K562 (cell line): ENCODE measurements around the gene LAIR1. TPM values are rescaled to one million over a fixed set of nuclear protein-coding genes. Genes with fewer than 3 reads are reported as not detected.
A peak's percentile ranks its signal among the peaks of the same experiment; 100 is the strongest.

Source experiments
- ATAC-seq: fragments of 200-7000 bp; cut with Tn5 transposase; 3 replicates; pipeline ENCODE4 v1.9.1; 2020; ENCODE audit warnings: moderate library complexity
- BruUV-seq: library from RNA; stranded (reverse); fragments of 400-500 nt; replicated peaks from 2 replicates; lab custom pipeline; 2021; lab: Mats Ljungman, UMichigan
- CTCF ChIA-PET: fragments of 300-600 bp; formaldehyde crosslinking; extraction: SDS; loops from one replicate; lab custom pipeline; 2021; ENCODE audit warnings: low intra/inter-chr PET ratio; lab: Yijun Ruan, JAX
- POLR2A ChIA-PET: fragments of 300-600, 350-650 bp; sonication (Branson Sonifier 250); formaldehyde crosslinking; extraction: SDS; loops from one replicate; lab custom pipeline; 2021; ENCODE audit warnings: antibody characterized with exemption, inconsistent platforms; lab: Yijun Ruan, JAX
- DNase-seq, 4 experiments: peaks; one replicate each; pipeline versions ENCODE4 v3.0.0 to v3.0.0-alpha.2; 2011 to 2018; ENCODE audit warnings: low spot score in 3 of 4, mixed read lengths in 3 of 4; ENCODE audit errors: extremely low read depth in 1 of 4
- FAIRE-seq: peaks from 2 replicates; lab custom pipeline; 2011; peaks lifted over from hg19 to GRCh38; lab: Jason Lieb, UNC
- H2AFZ ChIP-seq: 2 replicates; pipeline ENCODE4 v1.6.0; 2011; ENCODE audit warnings: low read depth, low read length, control low read depth, inconsistent platforms
- H3K27ac ChIP-seq: fragments of 200-600 bp; 3 replicates; pipeline ENCODE4 v1.8.0; 2011; ENCODE audit warnings: low read depth, mild to moderate bottlenecking, control low read depth, inconsistent platforms, low read length, moderate library complexity, mixed read lengths; ENCODE audit errors: extremely low read depth
- H3K27me3 ChIP-seq, 2 experiments: fragments of 300-600 bp in 1 of 2; 2 replicates in 1 of 2; 3 replicates in 1 of 2; pipeline versions ENCODE4 v1.6.0 to v1.8.0; 2011; ENCODE audit warnings: inconsistent platforms in 2 of 2, low read length in 2 of 2, mild to moderate bottlenecking in 1 of 2, mixed read lengths in 1 of 2, moderate library complexity in 1 of 2; ENCODE audit not compliant: control insufficient read depth in 2 of 2, insufficient read depth in 2 of 2
- H3K36me3 ChIP-seq: fragments of 300-600 bp; 3 replicates; pipeline ENCODE4 v1.8.0; 2011; ENCODE audit warnings: mild to moderate bottlenecking, low read length, inconsistent platforms; ENCODE audit not compliant: control insufficient read depth, insufficient read depth
- H3K4me1 ChIP-seq, 2 experiments: fragments of 200-600 bp in 1 of 2; replicated peaks in 1 of 2; 2 replicates in 1 of 2; 3 replicates in 1 of 2; pipeline versions ENCODE4 v1.5.1 to v1.8.0; 2011; ENCODE audit warnings: inconsistent platforms in 2 of 2, low read length in 2 of 2, mild to moderate bottlenecking in 1 of 2, mixed read lengths in 1 of 2, moderate library complexity in 1 of 2; ENCODE audit not compliant: control insufficient read depth in 2 of 2, insufficient read depth in 2 of 2
- H3K4me2 ChIP-seq: 2 replicates; pipeline ENCODE4 v1.6.1; 2011; ENCODE audit warnings: low read length, control low read depth, inconsistent platforms, mixed read lengths; ENCODE audit not compliant: insufficient read depth
- H3K4me3 ChIP-seq: fragments of 200-600 bp; sonication (generic), shearing (Covaris generic); 2 replicates; pipeline ENCODE4 v1.5.1; 2016; ENCODE audit warnings: control low read depth, inconsistent platforms
- H3K79me2 ChIP-seq: fragments of 200-600 bp; 3 replicates; pipeline ENCODE4 v1.8.0; 2011; ENCODE audit warnings: low read length, inconsistent platforms; ENCODE audit not compliant: control insufficient read depth, insufficient read depth
- H3K9ac ChIP-seq, 2 experiments: 2 replicates each; pipeline versions ENCODE4 v1.6.0 to v1.6.1; 2011; ENCODE audit warnings: low read depth in 2 of 2, low read length in 2 of 2, control low read depth in 1 of 2, inconsistent platforms in 1 of 2, mild to moderate bottlenecking in 1 of 2, mixed read lengths in 1 of 2; ENCODE audit not compliant: insufficient read depth in 1 of 2
- H3K9me1 ChIP-seq: one replicate; pipeline ENCODE4 v1.6.0; 2011; ENCODE audit warnings: inconsistent platforms, mild to moderate bottlenecking, low read length, moderate library complexity; ENCODE audit not compliant: control insufficient read depth, insufficient read depth
- H3K9me3 ChIP-seq: replicated peaks from 2 replicates; pipeline ENCODE4 v1.5.1; 2011; ENCODE audit warnings: low read depth, low read length, inconsistent platforms; ENCODE audit not compliant: control insufficient read depth, insufficient read depth
- H4K20me1 ChIP-seq: replicated peaks from 2 replicates; pipeline ENCODE4 v1.6.1; 2011; ENCODE audit warnings: low read length, inconsistent platforms, mixed read lengths; ENCODE audit not compliant: control insufficient read depth, insufficient read depth
- ETV1 ChIP-seq: fragments of 450-650 bp; conservative IDR thresholded peaks from 2 replicates; pipeline ENCODE4 v1.6.1; 2016; ENCODE audit warnings: missing genetic modification characterization, control low read depth, low read depth, missing compliant biosample characterization
- GABPA ChIP-seq: fragments of 200-800 bp; sonication (Bioruptor generic); conservative IDR thresholded peaks from 2 replicates; pipeline ENCODE4 v1.6.1; 2016; ENCODE audit warnings: low read depth, missing genetic modification characterization, missing compliant biosample characterization
- MECOM ChIP-seq: fragments of 250-450 bp; sonication (Bioruptor Pico); IDR thresholded peaks from 2 replicates; pipeline ENCODE4 v1.8.0; 2022; ENCODE audit warnings: inconsistent platforms
- NCOA4 ChIP-seq: fragments of 450-650 bp; IDR thresholded peaks from 2 replicates; pipeline ENCODE4 v1.6.1; 2018; ENCODE audit warnings: mild to moderate bottlenecking; ENCODE audit not compliant: partially characterized antibody
- NR2C1 ChIP-seq, 2 experiments: fragments of 450-650 bp; IDR thresholded peaks; 2 replicates each; pipeline ENCODE4 v1.6.1; 2017; ENCODE audit warnings: mild to moderate bottlenecking in 2 of 2, antibody characterized with exemption in 1 of 2, inconsistent platforms in 1 of 2, missing compliant biosample characterization in 1 of 2, missing genetic modification characterization in 1 of 2
- NR2C2 ChIP-seq, 2 experiments: fragments of 200-800 bp in 1 of 2; sonication (Bioruptor generic) in 1 of 2; sonication (generic) in 1 of 2; formaldehyde crosslinking in 1 of 2; IDR thresholded peaks; 2 replicates each; pipeline versions ENCODE4 v1.6.1 to v1.8.0; 2016 to 2022; ENCODE audit warnings: mild to moderate bottlenecking in 1 of 2, missing compliant biosample characterization in 1 of 2, missing genetic modification characterization in 1 of 2, missing genetic modification reagents in 1 of 2
- ZFX ChIP-seq: sonication (generic); formaldehyde crosslinking; IDR thresholded peaks from 2 replicates; pipeline ENCODE4 v1.8.0; 2022; ENCODE audit warnings: mild to moderate bottlenecking, missing genetic modification reagents, moderate library complexity
- WGBS: fragments of 100-300 bp; shearing (Covaris generic); methylation state at CpG from one replicate; pipeline ENCODE4 v1.1.6; 2016; ENCODE audit warnings: low coverage, mixed read lengths; ENCODE audit not compliant: insufficient coverage; ENCODE audit errors: missing lambda C conversion rate; 5-methylcytosine and 5-hydroxymethylcytosine counted together
- in situ Hi-C: fragments of 300-500 bp; cut with MboI; formaldehyde crosslinking; loops from 4 replicates; pipeline ENCODE4 v1.15.0; 2018; ENCODE audit warnings: inconsistent platforms, mixed read lengths
- intact Hi-C: fragments of 100-400 bp; cut with micrococcal nuclease; formaldehyde crosslinking; loops from 2 replicates; pipeline ENCODE4 v1.14.2; 2022
- polyA plus RNA-seq, 8 experiments: library from polyadenylated mRNA; depleted of rRNA in 4 of 8; stranded (reverse) in 5 of 8; unstranded in 3 of 8; fragments of >200 nt; fragmentation: Nextera tagmentation in 2 of 8; fragmentation: Illumina TruSeq in 1 of 8; extraction: Ambion mirVana in 2 of 8; extraction: Trizol in 1 of 8; gene quantifications; 2 replicates each; pipeline versions ENCODE4 v1.2.1 to v1.2.3, GENCODE V29; 2011 to 2014; ENCODE audit warnings: inconsistent platforms in 1 of 8, missing spikeins in 1 of 8
- total RNA-seq, 7 experiments: library from RNA; depleted of rRNA in 6 of 7; stranded (reverse); fragments of >200 nt in 6 of 7; fragmentation: Illumina TruSeq in 2 of 7; extraction: Trizol in 2 of 7; gene quantifications; 2 replicates each; pipeline versions ENCODE4 v1.2.1 to v1.2.3, GENCODE V29; 2011 to 2021; ENCODE audit warnings: low replicate concordance in 1 of 7
- TF ChIP-seq, protein P1 (sequence below): fragments of 200-800 bp; sonication (Bioruptor generic); IDR thresholded peaks from 2 replicates; pipeline ENCODE4 v1.6.1; 2017; ENCODE audit warnings: missing genetic modification characterization, missing compliant biosample characterization
- TF ChIP-seq, protein P2 (sequence below), 3 experiments: IDR thresholded peaks in 2 of 3; conservative IDR thresholded peaks in 1 of 3; 2 replicates each; pipeline ENCODE4 v1.5.1; 2011 to 2012; ENCODE audit warnings: low read length in 3 of 3, mild to moderate bottlenecking in 3 of 3, control low read depth in 2 of 3, improper control_type of control experiment in 1 of 3, inconsistent platforms in 1 of 3, low read depth in 1 of 3, mixed read lengths in 1 of 3, moderate library complexity in 1 of 3; ENCODE audit not compliant: insufficient read depth in 2 of 3

LAIR1 gene
- total and polyA plus RNA-seq, 9 of the 15 experiments (the other 6 are each of a cell fraction or from before 2014, with no cell fraction given), result 0.12 to 0.54 (median 0.24) TPM; not detected in 6

DNA sequence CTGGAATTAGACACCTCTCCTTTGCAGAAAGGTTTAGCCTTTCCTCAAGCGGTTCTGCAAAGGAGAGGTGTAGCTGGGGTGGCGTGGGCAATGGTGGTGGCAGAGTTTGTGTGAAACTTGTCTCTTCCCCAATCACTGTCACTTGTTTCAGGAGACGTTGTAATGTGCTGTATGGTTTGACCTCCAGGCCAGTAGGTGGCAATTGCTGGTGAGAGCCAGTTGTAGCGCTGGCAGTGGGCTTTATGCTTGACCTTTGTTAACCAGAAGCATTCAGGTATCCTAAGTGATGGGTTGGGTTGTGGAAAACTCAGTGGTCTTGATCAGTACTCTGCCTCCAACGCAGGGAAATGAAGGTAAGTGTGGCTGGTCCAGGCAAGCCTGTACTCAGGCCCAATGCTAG is 39.1 kb downstream of the LAIR1 start (continued):
- TF ChIP-seq GABPA (peak; percentile 33; the same call in 1 of the 2 replicates), NCOA4 (no peak), NR2C1 (IDR thresholded peaks at IDR 0.05) (peak; percentile 55), NR2C1 (tag; IDR thresholded peaks at IDR 0.05) (peak; percentile 45; the same call in 1 of the 2 replicates), ZFX (CRISPR knock-in tag) (no peak), NR2C2 (CRISPR knock-in tag; IDR thresholded peaks at IDR 0.05) (no peak), NR2C2 (tag; IDR thresholded peaks at IDR 0.05) (0 out of 2 replicates have a peak, but pooled peaks have one; percentile 28), MECOM (CRISPR knock-in tag) (no peak), ETV1 (tag) (no peak)
- TF ChIP-seq, protein P1, sequence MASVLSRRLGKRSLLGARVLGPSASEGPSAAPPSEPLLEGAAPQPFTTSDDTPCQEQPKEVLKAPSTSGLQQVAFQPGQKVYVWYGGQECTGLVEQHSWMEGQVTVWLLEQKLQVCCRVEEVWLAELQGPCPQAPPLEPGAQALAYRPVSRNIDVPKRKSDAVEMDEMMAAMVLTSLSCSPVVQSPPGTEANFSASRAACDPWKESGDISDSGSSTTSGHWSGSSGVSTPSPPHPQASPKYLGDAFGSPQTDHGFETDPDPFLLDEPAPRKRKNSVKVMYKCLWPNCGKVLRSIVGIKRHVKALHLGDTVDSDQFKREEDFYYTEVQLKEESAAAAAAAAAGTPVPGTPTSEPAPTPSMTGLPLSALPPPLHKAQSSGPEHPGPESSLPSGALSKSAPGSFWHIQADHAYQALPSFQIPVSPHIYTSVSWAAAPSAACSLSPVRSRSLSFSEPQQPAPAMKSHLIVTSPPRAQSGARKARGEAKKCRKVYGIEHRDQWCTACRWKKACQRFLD (CRISPR knock-in tag), result no peak
- TF ChIP-seq, all 486 proteins: peak for 3

DNA sequence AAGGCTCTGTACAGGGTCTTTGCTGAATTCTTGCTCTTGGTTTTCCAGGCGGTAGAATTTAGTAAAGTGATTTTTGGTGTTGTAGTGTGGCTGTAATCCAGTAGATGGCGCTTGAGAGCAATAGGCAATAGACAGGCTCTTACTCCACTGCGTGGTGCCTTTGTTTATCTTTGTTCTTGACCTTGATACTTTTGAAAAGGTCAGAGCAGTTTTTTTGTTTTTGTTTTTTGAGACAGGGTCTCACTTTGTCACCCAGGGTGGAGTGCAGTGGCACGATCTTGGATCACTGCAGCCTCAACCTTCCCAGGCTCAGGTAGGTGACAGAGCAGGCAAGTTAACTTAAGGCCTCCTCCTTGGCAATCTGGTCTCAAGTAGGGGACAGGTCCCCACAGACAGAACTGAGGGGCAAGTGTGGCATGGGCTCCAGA is 39.5 kb downstream of the LAIR1 start:
- H3K4me2 ChIP-seq, result no peak overlapping the region
- no peak overlapping the region for H3K4me3 ChIP-seq
- ChIA-PET POLR2A (interaction anchor here (1.0 kb wide), 1 partner anchor 12 kb away, joined by 3 read pairs; no protein-coding TSS in a partner anchor), CTCF (interaction anchor here (0.6 to 1.5 kb wide), 2 partner anchors 20 to 66 kb away, joined by 3 to 7 read pairs; no protein-coding TSS in a partner anchor)
- WGBS, result 0% methylated on average over 4 of the region's 4 CpGs
- intact Hi-C loops, result loop anchor here (2.0 kb wide), 2 partner anchors 30 to 66 kb away; no protein-coding TSS in a partner anchor
- no peak overlapping the region for H3K27ac ChIP-seq
- no peaks in the 10 kb centered on the region for H3K9me3 ChIP-seq
- ATAC-seq (peak; percentile 85), FAIRE-seq (peak; percentile 85), DNase-seq (peak; percentile 55 to 71 (median 64))
- H4K20me1 ChIP-seq, result no peaks in the 10 kb centered on the region
- no peaks in the 10 kb centered on the region for H3K9me1 ChIP-seq
- H2AFZ ChIP-seq, result no peak overlapping the region
- peaks cover 7 to 11% of the 10 kb centered on the region in 2 experiments; a peak in 4 of 5 replicates for H3K27me3 ChIP-seq
- no TSS peak for BruUV-seq
- no peak overlapping the region for H3K9ac ChIP-seq
- no peaks in the 10 kb centered on the region for H3K79me2 ChIP-seq
- in situ Hi-C loops, result no loop called here
- no peaks in the 10 kb centered on the region for H3K36me3 ChIP-seq
- no peaks in the 10 kb centered on the region for H3K4me1 ChIP-seq
- TF ChIP-seq ETV1 (tag), result no peak
- TF ChIP-seq, protein P2, sequence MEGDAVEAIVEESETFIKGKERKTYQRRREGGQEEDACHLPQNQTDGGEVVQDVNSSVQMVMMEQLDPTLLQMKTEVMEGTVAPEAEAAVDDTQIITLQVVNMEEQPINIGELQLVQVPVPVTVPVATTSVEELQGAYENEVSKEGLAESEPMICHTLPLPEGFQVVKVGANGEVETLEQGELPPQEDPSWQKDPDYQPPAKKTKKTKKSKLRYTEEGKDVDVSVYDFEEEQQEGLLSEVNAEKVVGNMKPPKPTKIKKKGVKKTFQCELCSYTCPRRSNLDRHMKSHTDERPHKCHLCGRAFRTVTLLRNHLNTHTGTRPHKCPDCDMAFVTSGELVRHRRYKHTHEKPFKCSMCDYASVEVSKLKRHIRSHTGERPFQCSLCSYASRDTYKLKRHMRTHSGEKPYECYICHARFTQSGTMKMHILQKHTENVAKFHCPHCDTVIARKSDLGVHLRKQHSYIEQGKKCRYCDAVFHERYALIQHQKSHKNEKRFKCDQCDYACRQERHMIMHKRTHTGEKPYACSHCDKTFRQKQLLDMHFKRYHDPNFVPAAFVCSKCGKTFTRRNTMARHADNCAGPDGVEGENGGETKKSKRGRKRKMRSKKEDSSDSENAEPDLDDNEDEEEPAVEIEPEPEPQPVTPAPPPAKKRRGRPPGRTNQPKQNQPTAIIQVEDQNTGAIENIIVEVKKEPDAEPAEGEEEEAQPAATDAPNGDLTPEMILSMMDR (IDR thresholded peaks at IDR 0.05 in 2 of 3, conservative IDR thresholded peaks at IDR 0.05 in 1 of 3; ENCODE audit: insufficient read depth in 2 of 3, low read depth in 1 of 3, low read length in 3 of 3), result peak; percentile 80 to 84 (median 83)
